Neuron (in vitro differentiated cells): Measurements from ENCODE around the gene PSD2.

Experiments
- H2AFZ ChIP-seq: one replicate; pipeline ENCODE4 v1.6.1; 2013; ENCODE audit warnings: low read depth, mild to moderate bottlenecking, inconsistent platforms, low read length, moderate library complexity
- H3K27me3 ChIP-seq: one replicate; pipeline ENCODE4 v1.6.1; 2013; ENCODE audit warnings: low read length; ENCODE audit not compliant: insufficient read depth
- H3K36me3 ChIP-seq: one replicate; pipeline ENCODE4 v1.6.1; 2013; ENCODE audit warnings: low read length; ENCODE audit not compliant: insufficient read depth
- H3K4me1 ChIP-seq: one replicate; pipeline ENCODE4 v1.6.1; 2013; ENCODE audit warnings: low read length; ENCODE audit not compliant: insufficient read depth
- H3K4me3 ChIP-seq: 2 replicates; pipeline ENCODE4 v1.5.1; 2013; ENCODE audit warnings: mild to moderate bottlenecking, low read length, moderate library complexity
- H3K9me3 ChIP-seq: one replicate; pipeline ENCODE4 v1.6.1; 2013; ENCODE audit warnings: low read length

PSD2 gene

GRCh38 chr5:139869042-139869790 lies 73.6 kb downstream of the PSD2 start:
- Histone ChIP-seq H3K4me3 (no peak overlapping the region), H3K9me3 (no peaks in the 10 kb centered on the region), H3K27me3 (peaks cover 15% of the 10 kb centered on the region), H3K4me1 (no peaks in the 10 kb centered on the region), H3K36me3 (no peaks in the 10 kb centered on the region), H2AFZ (no peak overlapping the region)

- H3K4me3 ChIP-seq = no peak overlapping the region
- no peaks in the 10 kb centered on the region for H3K36me3 ChIP-seq
- H3K9me3 ChIP-seq = no peaks in the 10 kb centered on the region
- H3K27me3 ChIP-seq = peaks cover 12% of the 10 kb centered on the region
- H3K4me1 ChIP-seq = no peaks in the 10 kb centered on the region
- H2AFZ ChIP-seq = no peak overlapping the region
These were observed 75.1 kb downstream of the PSD2 start for GRCh38 chr5:139870677-139871076.

GRCh38 chr5:139871614-139872013 lies 76.0 kb downstream of the PSD2 start:
- no peaks in the 10 kb centered on the region for H3K9me3 ChIP-seq
- no peaks in the 10 kb centered on the region for H3K36me3 ChIP-seq
- H3K4me1 ChIP-seq = no peaks in the 10 kb centered on the region
- peaks cover 14% of the 10 kb centered on the region for H3K27me3 ChIP-seq
- no peak overlapping the region for H2AFZ ChIP-seq
- no peak overlapping the region for H3K4me3 ChIP-seq

GRCh38 chr5:139872052-139872766 lies 76.6 kb downstream of the PSD2 start:
- H3K27me3 ChIP-seq = peaks cover 16% of the 10 kb centered on the region
- H3K36me3 ChIP-seq = no peaks in the 10 kb centered on the region
- H2AFZ ChIP-seq = no peak overlapping the region
- no peaks in the 10 kb centered on the region for H3K9me3 ChIP-seq
- no peak overlapping the region for H3K4me3 ChIP-seq
- H3K4me1 ChIP-seq = no peaks in the 10 kb centered on the region

GRCh38 chr5:139872851-139873794 lies 77.5 kb downstream of the PSD2 start:
- H3K27me3 ChIP-seq = peaks cover 13% of the 10 kb centered on the region
- no peaks in the 10 kb centered on the region for H3K4me1 ChIP-seq
- H3K4me3 ChIP-seq = no peak overlapping the region

GRCh38 chr5:139875957-139876356 lies 80.3 kb downstream of the PSD2 start:
- H3K9me3 ChIP-seq = no peaks in the 10 kb centered on the region
- peaks cover 24% of the 10 kb centered on the region for H3K27me3 ChIP-seq
- H2AFZ ChIP-seq = no peak overlapping the region
- no peaks in the 10 kb centered on the region for H3K36me3 ChIP-seq
- no peaks in the 10 kb centered on the region for H3K4me1 ChIP-seq
- H3K4me3 ChIP-seq = no peak overlapping the region

More at GRCh38 chr5:139872851-139873794, 77.5 kb downstream of the PSD2 start:
- Histone ChIP-seq H2AFZ (no peak overlapping the region), H3K36me3 (no peaks in the 10 kb centered on the region), H3K9me3 (no peaks in the 10 kb centered on the region)

- Histone ChIP-seq H3K36me3 (no peaks in the 10 kb centered on the region), H3K4me1 (no peaks in the 10 kb centered on the region), H2AFZ (no peak overlapping the region), H3K27me3 (peaks cover 30% of the 10 kb centered on the region), H3K4me3 (no peak overlapping the region), H3K9me3 (no peaks in the 10 kb centered on the region)
These were observed 81.6 kb downstream of the PSD2 start for GRCh38 chr5:139877129-139877597.

- Histone ChIP-seq H3K36me3 (no peaks in the 10 kb centered on the region), H2AFZ (no peak overlapping the region), H3K4me1 (no peaks in the 10 kb centered on the region), H3K9me3 (no peaks in the 10 kb centered on the region), H3K4me3 (no peak overlapping the region), H3K27me3 (peaks cover 28% of the 10 kb centered on the region)
These were observed 82.5 kb downstream of the PSD2 start for GRCh38 chr5:139878093-139878492.

GRCh38 chr5:139880416-139881142 lies 85.0 kb downstream of the PSD2 start:
- peaks cover 40% of the 10 kb centered on the region for H3K27me3 ChIP-seq
- no peaks in the 10 kb centered on the region for H3K4me1 ChIP-seq
- H3K4me3 ChIP-seq = no peak overlapping the region
- no peak overlapping the region for H2AFZ ChIP-seq
- H3K9me3 ChIP-seq = no peaks in the 10 kb centered on the region
- H3K36me3 ChIP-seq = no peaks in the 10 kb centered on the region

- H3K36me3 ChIP-seq = no peaks in the 10 kb centered on the region
- no peak overlapping the region for H3K4me3 ChIP-seq
- no peaks in the 10 kb centered on the region for H3K4me1 ChIP-seq
- peaks cover 40% of the 10 kb centered on the region for H3K27me3 ChIP-seq
- no peaks in the 10 kb centered on the region for H3K9me3 ChIP-seq
- H2AFZ ChIP-seq = no peak overlapping the region
These were observed 85.6 kb downstream of the PSD2 start for GRCh38 chr5:139881143-139881733.

- H3K36me3 ChIP-seq = no peaks in the 10 kb centered on the region
- H2AFZ ChIP-seq = no peak overlapping the region
- H3K4me1 ChIP-seq = no peaks in the 10 kb centered on the region
- peaks cover 39% of the 10 kb centered on the region for H3K27me3 ChIP-seq
- H3K9me3 ChIP-seq = no peaks in the 10 kb centered on the region
- H3K4me3 ChIP-seq = no peak overlapping the region
These were observed 86.7 kb downstream of the PSD2 start for GRCh38 chr5:139882316-139882715.

- Histone ChIP-seq H2AFZ (no peak overlapping the region), H3K4me3 (no peak overlapping the region), H3K27me3 (peaks cover 39% of the 10 kb centered on the region), H3K36me3 (no peaks in the 10 kb centered on the region), H3K4me1 (no peaks in the 10 kb centered on the region), H3K9me3 (no peaks in the 10 kb centered on the region)
These were observed 87.4 kb downstream of the PSD2 start for GRCh38 chr5:139882961-139883539.
